Stimulated activated CD8-positive, alpha-beta memory T cell treated with anti-CD3 and anti-CD28 coated beads, Interleukin-12 subunit alpha, Interleukin-12 subunit beta, amount 100 ng/mL, for 4 hours (primary cell): ENCODE data around the gene ATAD2B.

Experiments used
- DNase-seq: peaks from one replicate; pipeline ENCODE4 v3.0.0-alpha.2; 2020; ENCODE audit warnings: low read depth

ATAD2B gene

GRCh38 chr2:23912054-23912453 lies 14.9 kb downstream of the ATAD2B start:
- DNase-seq = no peak

GRCh38 chr2:23905155-23905554 lies 21.8 kb downstream of the ATAD2B start:
- no peak for DNase-seq

DNA sequence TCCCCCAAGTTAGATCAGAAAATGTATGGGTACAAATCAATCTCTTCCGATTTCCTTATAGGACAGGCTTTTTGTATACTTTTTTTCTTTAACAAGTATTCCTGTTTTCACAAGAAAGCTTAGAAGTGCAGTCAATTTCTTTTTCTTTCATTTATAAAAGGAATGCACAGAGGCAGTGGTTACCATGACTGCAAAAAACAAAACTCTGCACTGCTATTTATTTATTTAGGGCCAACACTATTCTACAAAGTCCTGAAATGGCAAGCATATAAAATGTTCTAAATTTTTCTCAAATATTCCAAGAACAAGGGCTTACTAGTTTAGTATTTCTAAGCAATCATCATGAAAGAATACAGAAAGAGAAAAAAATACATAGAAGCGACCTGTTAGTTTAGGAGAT lies 22.2 kb downstream of the ATAD2B start:
- no peak for DNase-seq

DNA sequence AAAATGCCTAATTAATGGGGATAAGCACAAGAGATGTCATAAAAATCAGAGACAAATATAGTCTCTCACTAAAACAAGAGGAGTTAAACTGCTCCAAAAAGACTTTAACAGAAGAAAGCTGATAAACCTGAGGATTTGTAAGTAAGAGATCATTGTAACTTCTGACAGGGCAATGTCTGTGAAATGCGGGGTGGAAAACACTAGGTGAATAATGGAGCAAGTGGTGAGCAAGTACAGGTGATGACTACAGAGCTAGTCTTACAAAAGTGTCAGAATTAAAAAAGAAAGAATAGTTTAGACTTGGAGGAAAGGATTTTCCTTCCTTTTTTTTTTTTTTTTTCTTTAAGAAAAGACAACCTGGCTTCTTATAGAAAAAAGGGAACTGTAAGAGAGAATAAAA lies 22.7 kb downstream of the ATAD2B start:
- DNase-seq = no peak

- no peak for DNase-seq
Observed at GRCh38 chr2:23903034-23903433, 23.9 kb downstream of the ATAD2B start.

DNA sequence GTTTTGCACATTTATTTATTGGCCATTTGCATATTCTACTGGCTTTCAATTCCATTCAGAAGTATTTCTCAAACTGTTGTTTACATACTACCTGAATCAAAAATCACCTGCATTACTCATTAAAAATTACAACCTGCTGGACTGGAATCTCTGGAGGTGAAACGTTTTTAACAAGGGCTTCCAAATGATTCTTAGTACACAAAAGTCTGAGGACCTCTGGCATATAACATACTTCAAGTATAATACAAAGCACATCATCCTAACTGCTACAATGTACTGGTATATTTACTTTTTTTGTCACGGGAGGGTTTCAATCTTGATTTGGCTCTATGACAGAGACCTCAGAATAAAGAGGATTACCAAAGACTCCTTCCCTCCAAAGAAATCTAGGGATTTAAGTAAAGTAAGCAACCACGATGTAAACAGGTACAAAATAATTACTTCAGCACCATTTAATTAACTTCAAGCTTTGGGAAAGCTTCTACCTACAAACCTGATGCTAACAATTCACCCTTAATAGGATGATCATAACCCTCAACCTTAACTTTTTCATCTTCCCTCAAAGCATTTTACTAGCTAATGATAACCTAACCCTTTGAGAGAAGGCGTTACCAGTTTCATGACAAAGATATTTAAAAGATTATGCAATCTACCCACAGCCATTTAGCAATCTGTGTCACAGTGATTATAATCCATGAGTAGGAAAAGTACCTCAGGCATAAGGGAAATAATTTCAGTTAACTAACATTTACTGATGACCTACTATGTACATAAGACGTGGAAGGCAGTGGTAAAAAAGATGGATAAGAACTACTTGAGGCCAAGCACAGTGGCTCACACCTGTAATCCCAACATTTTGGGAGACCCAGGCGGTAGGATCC lies 24.7 kb downstream of the ATAD2B start:
- no peak for DNase-seq

DNA sequence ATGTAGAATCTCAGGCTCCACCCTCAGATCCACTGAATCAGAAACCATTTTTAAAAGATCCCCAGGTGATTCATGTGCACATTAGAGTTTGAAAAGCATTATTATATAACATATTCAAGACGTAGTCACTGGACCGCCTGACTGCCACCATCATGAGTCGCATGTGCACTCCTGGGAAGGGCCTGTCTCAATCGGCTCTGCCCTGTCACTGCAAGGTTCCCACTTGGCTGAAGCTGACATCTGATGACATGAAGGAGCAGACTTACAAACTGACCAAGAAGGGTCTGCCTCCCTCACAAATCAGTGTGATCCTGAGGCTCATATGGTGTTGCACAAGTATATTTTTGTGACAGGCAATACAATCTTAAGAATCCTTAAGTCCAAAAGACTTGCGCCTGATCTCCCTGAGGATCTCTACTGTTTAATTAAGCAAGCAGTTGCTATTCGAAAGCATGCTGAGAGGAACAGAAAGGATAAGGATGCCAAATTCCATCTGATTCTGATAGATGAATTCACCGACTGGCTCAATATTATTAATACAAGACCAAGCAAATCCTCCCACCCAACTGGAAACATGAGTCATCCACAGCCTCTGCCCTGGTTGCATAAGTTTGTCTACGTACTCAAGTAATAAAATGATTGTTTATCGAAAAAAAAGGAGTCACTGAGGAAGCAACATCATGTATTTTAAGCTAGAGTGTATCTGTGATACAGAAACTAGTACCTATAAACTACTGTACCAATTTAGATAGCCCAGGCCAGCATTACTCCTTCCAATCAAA lies 26.2 kb downstream of the ATAD2B start:
- DNase-seq = no peak

DNA sequence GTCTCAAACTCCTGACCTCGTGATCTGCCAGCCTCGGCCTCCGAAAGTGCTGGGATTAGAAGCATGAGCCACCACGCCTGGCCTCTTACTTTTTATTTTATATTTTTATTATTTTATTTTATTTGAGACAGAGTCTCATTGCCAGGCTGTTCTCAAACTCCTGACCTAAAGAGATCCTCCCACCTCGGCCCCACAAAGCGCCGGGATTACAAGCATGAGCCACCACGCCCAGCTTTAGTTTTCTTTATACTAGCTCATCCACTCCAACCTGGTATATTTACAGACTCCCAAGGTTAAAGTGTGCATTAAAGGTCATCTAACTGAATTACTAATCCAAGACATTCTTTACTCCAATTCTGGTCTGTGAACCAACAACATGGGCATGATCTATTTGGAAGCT lies 26.8 kb downstream of the ATAD2B start:
- no peak for DNase-seq

DNA sequence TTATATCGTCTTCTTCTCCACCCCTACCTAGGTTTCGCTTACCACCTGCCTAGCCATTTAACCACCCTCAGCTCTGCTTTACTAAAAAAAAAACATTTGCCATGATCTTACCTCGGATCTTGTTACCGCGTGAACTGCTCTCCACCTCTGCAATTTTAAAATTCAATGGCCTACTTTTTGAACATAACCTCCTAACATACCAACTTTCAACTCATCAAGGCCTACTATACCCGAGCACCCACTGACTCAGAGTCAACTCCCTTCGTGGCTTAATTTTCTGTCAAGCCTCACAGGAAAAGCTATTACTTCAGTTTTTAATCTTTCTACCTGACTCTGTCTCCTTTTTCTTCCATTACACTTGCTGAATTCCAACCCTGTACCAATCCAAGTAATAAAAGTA lies 55.7 kb downstream of the ATAD2B start:
- no peak for DNase-seq

DNA sequence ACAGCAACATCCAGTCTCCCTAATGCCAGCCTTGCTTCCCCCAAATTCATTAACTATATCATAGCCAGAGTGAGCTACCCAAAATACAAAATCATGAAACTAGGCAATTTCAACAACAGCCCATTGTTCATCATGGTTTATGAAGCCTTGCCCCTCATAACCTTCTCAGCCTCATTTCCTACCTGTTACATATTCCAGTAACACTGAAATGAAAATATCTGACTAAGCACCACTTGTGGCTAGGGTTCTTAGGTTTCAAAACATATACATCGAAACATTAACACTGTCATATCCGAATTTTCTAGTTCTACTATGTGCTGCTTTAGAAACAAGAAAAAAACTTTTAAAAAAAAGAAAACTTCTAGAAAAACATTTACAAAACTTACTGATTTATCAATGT lies 59.5 kb downstream of the ATAD2B start:
- DNase-seq = no peak

GRCh38 chr2:23862716-23863426 lies 64.1 kb downstream of the ATAD2B start:
- no peak for DNase-seq

GRCh38 chr2:23861952-23862351 lies 65.0 kb downstream of the ATAD2B start:
- no peak for DNase-seq

DNA sequence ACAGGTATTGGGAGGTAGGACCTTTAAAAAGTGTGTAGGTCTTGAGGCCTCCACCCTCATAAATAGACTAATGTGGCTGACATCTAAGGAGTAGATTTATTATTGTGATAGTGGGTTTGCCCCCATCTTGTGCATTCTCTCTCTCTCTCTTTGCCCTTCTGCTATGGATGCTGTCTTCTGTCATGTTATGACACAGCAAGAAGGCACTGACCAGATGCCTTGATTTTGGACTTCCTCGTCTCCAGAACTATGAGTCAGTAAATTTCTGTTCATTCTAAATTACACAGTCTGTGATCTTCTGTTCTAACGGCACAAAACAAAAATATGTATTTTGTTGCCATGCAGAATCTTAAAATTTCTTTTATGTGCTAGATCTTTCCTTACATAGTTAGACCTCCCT lies 66.9 kb downstream of the ATAD2B start:
- DNase-seq = no peak

DNA sequence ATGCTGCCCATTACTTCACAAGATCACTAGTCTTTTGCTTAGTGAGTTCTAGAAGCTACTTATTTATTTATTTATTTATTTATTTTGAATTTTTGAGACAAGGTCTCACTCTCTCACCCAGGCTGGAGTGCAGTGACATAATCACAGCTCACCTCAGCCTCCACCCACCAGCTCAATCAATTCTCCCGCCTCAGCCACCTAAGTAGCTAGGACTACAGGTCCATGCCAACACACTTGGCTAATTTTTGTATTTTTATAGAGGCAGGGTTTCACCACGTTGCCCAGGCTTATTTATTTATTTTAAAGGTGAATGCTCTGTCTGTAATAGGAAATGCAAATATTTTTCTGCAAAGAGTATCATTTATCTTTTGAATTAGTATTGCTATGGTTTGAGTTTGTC lies 67.7 kb downstream of the ATAD2B start:
- DNase-seq = no peak

- DNase-seq = no peak
Observed at GRCh38 chr2:23850564-23851256, 76.2 kb downstream of the ATAD2B start.

GRCh38 chr2:23844905-23845304 lies 82.0 kb downstream of the ATAD2B start:
- no peak for DNase-seq

GRCh38 chr2:23843051-23843976 lies 83.6 kb downstream of the ATAD2B start:
- DNase-seq = no peak

DNA sequence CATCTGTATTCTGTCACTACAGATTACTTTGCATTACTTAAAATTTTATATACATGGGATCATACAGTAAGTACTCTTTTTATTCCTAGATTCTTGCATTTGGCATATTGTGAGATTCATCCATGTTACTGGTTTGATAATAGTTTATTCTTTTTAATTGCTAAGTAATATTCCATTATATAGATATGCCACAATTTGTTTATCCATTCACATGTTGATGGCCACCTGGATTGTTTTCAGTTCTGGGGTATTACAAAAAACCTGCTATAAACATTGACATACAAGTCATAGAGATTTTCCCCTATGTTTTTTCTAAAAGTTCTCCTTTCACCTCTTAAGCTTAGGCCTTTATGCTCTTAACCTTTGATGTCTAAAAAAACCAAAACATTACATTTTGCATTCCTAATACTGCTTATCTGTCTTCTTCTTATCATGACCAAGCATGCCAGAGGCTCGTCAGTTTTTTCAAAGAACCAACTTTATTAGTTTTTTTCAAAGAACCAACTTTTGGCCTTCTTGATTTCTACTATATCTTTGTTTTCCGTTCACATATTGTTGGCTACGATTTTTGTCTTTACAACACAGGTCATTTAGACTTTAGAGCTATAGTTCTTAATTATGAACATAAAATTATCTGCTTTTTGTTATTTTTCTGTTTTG lies 86.9 kb downstream of the ATAD2B start:
- no peak for DNase-seq

DNA sequence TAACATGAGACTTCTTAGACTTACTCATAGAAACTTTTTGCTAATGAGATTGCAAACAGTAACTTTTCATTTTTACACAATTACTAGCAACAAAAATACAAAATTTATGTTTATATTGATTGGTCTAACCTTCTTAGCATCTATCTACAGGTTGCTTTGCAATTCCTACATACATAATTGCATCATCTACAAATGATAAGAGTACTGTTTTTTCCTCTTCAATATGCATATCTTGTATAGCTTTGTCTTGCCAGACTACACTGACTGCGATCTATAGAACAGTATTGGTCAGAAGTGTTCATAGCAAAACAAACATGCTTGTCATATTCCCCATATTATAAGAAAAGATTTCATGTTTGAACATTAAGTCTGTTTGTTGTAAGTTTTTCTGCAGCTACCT lies 87.9 kb downstream of the ATAD2B start:
- no peak for DNase-seq

- no peak for DNase-seq
Observed at GRCh38 chr2:23838581-23838980, 88.3 kb downstream of the ATAD2B start.
